Common myeloid progenitor, CD34-positive (primary cell): ENCODE data around the gene ANKRD13B.

Experiments
- CTCF ChIA-PET: fragments of 350-600 bp; sonication (Branson Sonifier 250); formaldehyde crosslinking; loops from one replicate; lab custom pipeline; 2021; ENCODE audit warnings: antibody characterized with exemption; lab: Charles Lee
- POLR2A ChIA-PET: fragments of 350-600 bp; sonication (Branson Sonifier 250); formaldehyde crosslinking; loops from one replicate; lab custom pipeline; 2021; ENCODE audit warnings: antibody characterized with exemption; lab: Charles Lee
- DNase-seq, 3 donors: peaks; one replicate each; pipeline versions ENCODE4 v3.0.0 to v3.0.0-alpha.2; 2013
- H3K27ac ChIP-seq, 2 experiments: 1 replicate in 1 of 2; 2 replicates in 1 of 2; pipeline ENCODE4 v1.7.0; 2013; ENCODE audit warnings: inconsistent platforms in 2 of 2, low read length in 2 of 2, mild to moderate bottlenecking in 2 of 2, low read depth in 1 of 2, moderate library complexity in 1 of 2; ENCODE audit not compliant: severe bottlenecking in 2 of 2, insufficient read depth in 1 of 2, poor library complexity in 1 of 2
- H3K27me3 ChIP-seq, 5 experiments: replicated peaks in 2 of 5; 1 replicate in 3 of 5; 2 replicates in 2 of 5; pipeline versions ENCODE4 v1.6.1 to v1.7.0; 2013; ENCODE audit warnings: low read length in 4 of 5, mild to moderate bottlenecking in 2 of 5, moderate library complexity in 2 of 5, inconsistent platforms in 1 of 5; ENCODE audit not compliant: insufficient read depth in 5 of 5, control insufficient read depth in 4 of 5
- H3K36me3 ChIP-seq, 4 experiments: 1 replicate in 2 of 4; 2 replicates in 2 of 4; pipeline versions ENCODE4 v1.6.1 to v1.7.0; 2013; ENCODE audit warnings: low read length in 3 of 4, control low read depth in 1 of 4, mild to moderate bottlenecking in 1 of 4; ENCODE audit not compliant: control insufficient read depth in 4 of 4, insufficient read depth in 4 of 4
- H3K4me1 ChIP-seq, 4 experiments: 1 replicate in 3 of 4; 2 replicates in 1 of 4; pipeline versions ENCODE4 v1.6.1 to v1.7.1; 2013; ENCODE audit warnings: low read length in 3 of 4, mild to moderate bottlenecking in 3 of 4, control low read depth in 1 of 4, inconsistent platforms in 1 of 4, moderate library complexity in 1 of 4; ENCODE audit not compliant: control insufficient read depth in 4 of 4, insufficient read depth in 4 of 4; ENCODE audit errors: control extremely low read depth in 1 of 4
- H3K4me3 ChIP-seq, 7 experiments: 1 replicate in 4 of 7; 2 replicates in 3 of 7; pipeline versions ENCODE4 v1.5.1 to v1.7.0; 2013; ENCODE audit warnings: mild to moderate bottlenecking in 7 of 7, low read length in 6 of 7, moderate library complexity in 6 of 7, inconsistent platforms in 2 of 7, low read depth in 2 of 7, control low read depth in 1 of 7; ENCODE audit not compliant: insufficient read depth in 4 of 7, control insufficient read depth in 1 of 7; ENCODE audit errors: extremely low read depth in 1 of 7
- H3K9me3 ChIP-seq, 5 experiments: 1 replicate in 4 of 5; 2 replicates in 1 of 5; pipeline versions ENCODE4 v1.6.1 to v1.7.1; 2013; ENCODE audit warnings: low read length in 4 of 5, mild to moderate bottlenecking in 2 of 5, inconsistent platforms in 1 of 5, low read depth in 1 of 5, moderate library complexity in 1 of 5; ENCODE audit not compliant: control insufficient read depth in 4 of 5, insufficient read depth in 2 of 5; ENCODE audit errors: control extremely low read depth in 1 of 5
- WGBS: methylation state at CpG from one replicate; pipeline ENCODE4 v1.1.5; 2013; ENCODE audit not compliant: insufficient coverage; 5-methylcytosine and 5-hydroxymethylcytosine counted together

The ANKRD13B gene

DNA sequence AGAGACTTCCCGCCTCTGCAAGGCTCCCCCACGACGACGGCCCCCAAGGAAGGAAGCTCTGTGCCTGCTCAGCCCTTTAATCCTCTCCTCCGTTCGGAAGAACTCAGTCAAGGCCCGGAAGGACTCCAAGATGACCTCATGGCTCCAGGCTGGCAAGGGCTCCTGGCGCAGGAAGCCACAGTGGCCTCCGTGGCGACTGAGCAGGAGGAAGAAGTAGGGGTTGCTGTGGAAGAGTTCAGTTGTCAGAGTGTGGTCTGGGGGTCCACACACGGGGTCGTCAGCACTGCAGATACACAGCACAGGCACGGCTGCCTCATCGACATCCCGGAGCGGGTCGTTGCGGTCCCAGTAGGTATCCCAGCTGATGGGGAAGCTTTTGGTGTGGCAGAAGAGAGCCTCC lies 30.3 kb upstream of the ANKRD13B start:
- Histone ChIP-seq H3K9me3 (no peaks in the 10 kb centered on the region), H3K27ac (no peak overlapping the region), H3K4me1 (peaks cover 19 to 71% (median 61%) of the 10 kb centered on the region in 4 experiments), H3K27me3 (no peaks in the 10 kb centered on the region), H3K36me3 (peaks cover 0 to 13% (median 0%) of the 10 kb centered on the region in 4 experiments), H3K4me3 (no peak overlapping the region)
- CTCF ChIA-PET: interaction anchor here (2.1 to 3.9 kb wide), 2 partner anchors 9 to 17 kb away, joined by 4 to 36 read pairs; no protein-coding TSS in a partner anchor
- 71% methylated on average over 13 of the region's 18 CpGs for WGBS
- DNase-seq: no peak
- POLR2A ChIA-PET: interaction anchor here (0.8 kb wide), 1 partner anchor 15 kb away, joined by 3 read pairs; no protein-coding TSS in a partner anchor

DNA sequence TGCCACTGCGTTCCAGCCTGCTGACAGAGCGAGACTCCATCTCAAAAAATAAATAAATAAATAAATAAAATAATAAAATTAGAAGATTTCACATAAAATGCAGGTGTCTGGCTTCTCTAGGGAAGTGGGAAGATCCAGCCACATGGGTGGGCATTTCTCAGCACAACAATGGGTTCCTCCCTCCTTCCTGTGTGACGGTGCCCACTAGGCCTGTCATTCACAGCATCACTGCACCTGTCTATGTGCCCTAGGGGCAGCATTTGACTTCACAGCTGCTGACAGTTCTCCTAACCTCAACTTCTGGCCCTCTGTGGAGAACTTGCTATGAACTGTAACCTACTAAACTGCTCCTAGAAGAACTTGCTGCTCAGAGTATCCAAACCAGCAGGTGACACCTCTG lies 29.1 kb upstream of the ANKRD13B start:
- Histone ChIP-seq H3K9me3 (no peaks in the 10 kb centered on the region), H3K4me1 (peaks cover 19 to 75% (median 69%) of the 10 kb centered on the region in 4 experiments), H3K4me3 (no peak overlapping the region), H3K27ac (no peak overlapping the region), H3K36me3 (peaks cover 0 to 13% (median 0%) of the 10 kb centered on the region in 4 experiments), H3K27me3 (no peaks in the 10 kb centered on the region)
- ChIA-PET POLR2A (interaction anchor here (0.6 kb wide), 1 partner anchor 167 kb away, joined by 5 read pairs; no protein-coding TSS in a partner anchor), CTCF (no interaction called here)
- WGBS: 86% methylated on average over 1 of the region's 3 CpGs
- peak in 2 of 3 donors; percentile 29 to 43 for DNase-seq

DNA sequence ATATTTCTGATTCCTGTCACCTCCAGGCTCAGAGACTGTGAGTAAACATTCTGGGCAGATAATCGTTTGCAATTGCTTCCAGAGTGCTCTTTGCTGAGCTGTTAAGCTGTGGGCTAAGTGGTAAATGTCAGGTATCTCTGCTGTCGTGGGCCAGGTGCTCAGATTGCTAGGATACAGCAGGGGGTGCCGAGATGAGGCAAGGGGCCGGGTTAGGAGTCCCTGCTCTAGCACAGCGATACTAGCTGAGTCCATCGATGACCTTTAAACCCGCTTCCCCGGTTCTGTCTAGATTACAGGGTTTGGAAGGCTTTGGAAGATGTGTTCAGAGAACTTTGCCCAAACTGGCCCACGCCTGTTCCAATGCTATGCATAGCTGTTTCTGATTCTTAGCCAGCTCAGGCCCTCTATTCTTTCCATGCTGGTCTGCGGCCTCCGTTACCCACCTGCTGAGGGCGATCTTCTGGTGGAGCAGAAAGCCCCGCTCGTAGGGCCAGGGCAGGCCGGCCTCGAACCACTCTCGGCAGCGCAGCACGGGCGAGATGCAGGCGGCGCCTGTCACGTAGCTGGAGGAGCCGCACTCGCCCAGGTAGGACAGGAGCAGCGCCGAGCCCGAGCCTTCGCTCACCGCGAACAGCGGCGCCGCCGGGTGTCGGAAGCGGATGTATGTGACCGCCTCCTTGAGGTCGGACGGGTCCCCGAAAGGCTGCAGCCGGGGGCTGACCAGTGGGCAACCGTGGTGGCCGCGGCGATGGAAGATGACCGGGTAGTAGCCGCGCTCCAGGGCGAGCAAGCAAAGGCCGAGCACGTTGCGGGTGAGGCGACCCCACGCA lies 27.1 kb upstream of the ANKRD13B start:
- Histone ChIP-seq H3K27ac (peak overlapping the region in 1 of 2 experiments; percentile 25), H3K27me3 (no peaks in the 10 kb centered on the region), H3K4me1 (peaks cover 14 to 70% (median 64%) of the 10 kb centered on the region in 4 experiments), H3K4me3 (peak overlapping the region; percentile 23 to 91 (median 65)), H3K9me3 (no peaks in the 10 kb centered on the region), H3K36me3 (peaks cover 0 to 16% (median under 1%) of the 10 kb centered on the region in 4 experiments)
- DNase-seq: peak in 2 of 3 donors; percentile 49 to 66
- ChIA-PET CTCF (interaction anchor here (0.6 to 4.0 kb wide), 10 partner anchors 8 to 196 kb away, joined by 3 to 10 read pairs (median 3); no protein-coding TSS in a partner anchor), POLR2A (no interaction called here)
- 8% methylated on average over 54 of the region's 55 CpGs for whole genome bisulfite sequencing

DNA sequence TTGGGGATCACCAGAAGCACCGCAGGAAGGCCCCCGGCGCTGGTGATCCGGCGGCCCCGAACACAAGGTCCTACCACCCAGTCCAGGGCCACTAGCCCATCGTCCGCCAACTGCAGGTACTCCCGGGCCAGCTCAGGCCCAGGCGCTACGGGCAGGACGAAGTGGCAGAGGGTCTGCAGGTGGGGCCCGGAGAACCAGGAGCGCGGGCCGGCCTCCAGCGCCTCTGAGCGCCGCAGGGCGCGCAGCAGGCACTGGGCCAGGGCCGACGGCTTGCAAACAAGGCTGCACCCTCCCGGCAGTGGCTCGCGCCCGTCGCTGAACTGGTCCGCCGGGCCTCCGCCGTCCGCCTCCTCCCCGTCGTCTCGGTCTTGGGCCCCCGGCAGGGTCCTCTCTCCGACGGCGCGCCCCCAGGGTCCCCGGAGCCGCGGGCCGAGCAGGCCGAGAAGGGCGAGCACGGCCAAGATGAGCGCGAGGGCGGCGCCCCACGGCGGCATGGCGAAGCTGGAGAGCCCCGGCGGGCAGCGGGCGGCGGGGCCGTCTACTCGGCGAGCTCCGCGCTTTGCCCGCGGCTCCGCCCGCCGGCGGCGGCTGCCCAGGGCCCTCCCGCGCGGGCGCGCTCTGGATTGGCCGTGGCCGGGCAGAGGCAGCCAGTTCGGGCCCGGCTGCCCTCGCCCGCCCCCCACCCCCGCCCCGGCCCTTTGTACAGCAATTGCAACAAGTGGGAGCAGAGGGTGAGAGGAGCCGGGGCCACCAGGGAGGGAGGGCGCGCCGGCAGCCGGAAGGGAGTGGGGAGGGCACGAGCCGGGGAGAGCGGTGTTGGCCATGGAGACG lies 26.2 kb upstream of the ANKRD13B start, which contains the start of gene ABHD15:
TSS of gene ABHD15 (minus strand) at position 565 of the 831 bp plus-strand sequence. CDS start at position 494, 71 bp downstream.
- CTCF ChIA-PET: interaction anchor here (0.6 to 4.0 kb wide), 12 partner anchors 9 to 68 kb away, joined by 3 to 10 read pairs (median 3); no protein-coding TSS in a partner anchor
- no peaks in the 10 kb centered on the region for H3K27me3 ChIP-seq
- peaks cover 0 to 20% (median 3%) of the 10 kb centered on the region in 4 experiments for H3K36me3 ChIP-seq
- H3K4me1 ChIP-seq: peaks cover 7 to 62% (median 57%) of the 10 kb centered on the region in 4 experiments
- no peaks in the 10 kb centered on the region for H3K9me3 ChIP-seq
- POLR2A ChIA-PET: interaction anchor here (0.6 to 1.3 kb wide), 2 partner anchors 26 to 297 kb away, joined by 3 read pairs; partner anchors contain the start of gene ANKRD13B
- H3K4me3 ChIP-seq: peak within 1 kb of the TSS; percentile 45 to 91 (median 77)
- WGBS: under 1% methylated on average over 80 of the region's 94 CpGs
- H3K27ac ChIP-seq: peak within 1 kb of the TSS; percentile 25
- peak; percentile 58 to 81 (median 74) for DNase-seq

DNA sequence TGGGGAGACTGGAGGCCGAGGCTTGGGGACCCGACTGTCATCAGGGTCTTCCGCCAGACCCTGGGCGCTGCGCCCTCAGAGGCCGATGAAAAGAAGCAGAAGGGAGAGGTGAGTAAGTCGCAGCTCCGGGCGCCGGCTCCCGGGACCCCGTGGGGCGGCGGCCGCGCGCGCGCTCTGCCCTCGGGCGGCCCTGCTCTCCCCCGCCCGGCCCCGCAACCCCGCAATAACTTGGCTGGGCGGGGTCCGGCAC lies 25.7 kb upstream of the ANKRD13B start:
- Histone ChIP-seq H3K4me3 (peak overlapping the region; percentile 45 to 91 (median 77)), H3K27ac (peak overlapping the region in 1 of 2 experiments; percentile 25), H3K9me3 (no peaks in the 10 kb centered on the region), H3K4me1 (peaks cover 3 to 59% (median 52%) of the 10 kb centered on the region in 4 experiments), H3K36me3 (peaks cover 0 to 20% (median 7%) of the 10 kb centered on the region in 4 experiments), H3K27me3 (no peaks in the 10 kb centered on the region)
- DNase-seq: no peak
- 0% methylated on average over 19 of the region's 27 CpGs for WGBS
- ChIA-PET POLR2A (interaction anchor here (1.3 kb wide), 1 partner anchor 26 kb away, joined by 3 read pairs; the partner anchor contains the start of gene ANKRD13B), CTCF (interaction anchor here (0.9 to 4.0 kb wide), 8 partner anchors 8 to 50 kb away, joined by 3 to 10 read pairs (median 4); no protein-coding TSS in a partner anchor)

DNA sequence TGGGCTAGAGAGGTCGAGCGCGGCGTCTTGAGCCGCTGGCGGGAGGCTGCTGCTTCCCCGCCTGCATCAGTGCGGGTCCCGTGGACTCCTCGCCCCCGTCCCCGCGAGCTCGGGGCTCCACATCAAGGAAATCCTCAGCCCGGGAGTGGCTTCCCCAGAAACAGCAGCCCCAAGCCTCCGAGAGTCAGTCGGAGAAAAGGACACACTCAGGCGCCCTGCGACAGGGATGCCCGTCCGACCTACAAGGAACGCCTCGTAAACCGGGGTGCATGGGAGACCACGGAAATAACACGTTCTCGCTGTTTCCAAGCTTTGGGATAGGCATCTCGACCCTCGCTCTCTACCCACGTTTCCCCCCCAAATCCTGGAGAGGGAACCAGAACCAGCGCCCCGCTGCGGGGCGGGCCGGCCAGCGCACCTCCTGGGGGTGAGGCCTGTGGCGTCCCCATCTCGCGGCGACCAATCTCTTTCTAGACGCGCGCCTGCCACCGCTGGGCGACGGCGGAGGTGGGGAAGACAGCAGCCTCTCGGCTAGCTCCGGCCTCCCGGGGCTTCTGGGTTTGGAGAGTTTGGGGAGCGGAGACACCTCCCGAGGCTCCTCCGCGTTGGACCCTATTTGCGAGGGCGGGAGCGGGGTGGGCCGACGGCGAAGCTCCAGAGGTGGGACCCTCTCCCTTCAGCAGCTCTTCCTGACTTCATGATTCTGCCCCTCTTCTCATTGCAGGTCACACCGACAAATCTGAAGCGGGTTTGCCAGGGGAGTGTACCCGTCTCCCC lies 25.2 kb upstream of the ANKRD13B start:
- Histone ChIP-seq H3K4me1 (peaks cover 3 to 57% (median 48%) of the 10 kb centered on the region in 4 experiments), H3K27me3 (no peaks in the 10 kb centered on the region), H3K36me3 (peaks cover 0 to 16% (median 8%) of the 10 kb centered on the region in 4 experiments), H3K9me3 (no peaks in the 10 kb centered on the region), H3K4me3 (peak overlapping the region; percentile 45 to 91 (median 77)), H3K27ac (peak overlapping the region; percentile 25 to 49)
- DNase-seq: peak; percentile 79 to 85 (median 82)
- under 1% methylated on average over 63 of the region's 63 CpGs for WGBS
- ChIA-PET POLR2A (interaction anchor here (0.5 to 1.3 kb wide), 2 partner anchors 25 to 1712 kb away, joined by 3 read pairs; partner anchors contain the start of gene ANKRD13B), CTCF (interaction anchor here (0.6 to 4.0 kb wide), 10 partner anchors 9 to 363 kb away, joined by 3 to 10 read pairs (median 4); no protein-coding TSS in a partner anchor)
